Activated CD4-positive, alpha-beta memory T cell treated with anti-CD3 and anti-CD28 coated beads for 36 hours (primary cell): ENCODE data around the gene RAD51B. TPM values are rescaled to one million over a fixed set of nuclear protein-coding genes. Genes with fewer than 3 reads are reported as not detected.
"Not testable (repeated sequence)": the region's sequence is repeated elsewhere in the genome, so short reads cannot be mapped to it uniquely, and the experiment has no call there.

Experiments used
- CTCF ChIA-PET: fragments of 350-600 bp; sonication (Branson Sonifier 250); formaldehyde crosslinking; loops from one replicate; lab custom pipeline; 2021; ENCODE audit warnings: antibody characterized with exemption, inconsistent platforms; lab: Charles Lee
- POLR2A ChIA-PET: fragments of 350-600 bp; sonication (Branson Sonifier 250); formaldehyde crosslinking; loops from one replicate; lab custom pipeline; 2021; ENCODE audit warnings: antibody characterized with exemption; lab: Charles Lee
- DNase-seq: peaks from one replicate; pipeline ENCODE4 v3.0.0-alpha.2; 2020
- H3K27ac Mint-ChIP-seq: one replicate; pipeline ENCODE4 v1.8.0; 2021; ENCODE audit warnings: mixed read lengths
- H3K27me3 Mint-ChIP-seq: one replicate; pipeline ENCODE4 v1.8.0; 2021; ENCODE audit warnings: mixed read lengths
- H3K36me3 Mint-ChIP-seq: one replicate; pipeline ENCODE4 v1.8.0; 2021; ENCODE audit warnings: mixed read lengths
- H3K4me1 Mint-ChIP-seq: one replicate; pipeline ENCODE4 v1.8.0; 2021; ENCODE audit warnings: low read depth, mixed read lengths
- H3K4me3 Mint-ChIP-seq: one replicate; pipeline ENCODE4 v1.8.0; 2021; ENCODE audit warnings: mild to moderate bottlenecking, mixed read lengths
- H3K9me3 Mint-ChIP-seq: one replicate; pipeline ENCODE4 v1.8.0; 2021; ENCODE audit warnings: mixed read lengths
- intact Hi-C: fragments of 100-400 bp; cut with micrococcal nuclease; formaldehyde crosslinking; loops from one replicate; pipeline ENCODE4 v1.15.1; 2023
- total RNA-seq, 2 experiments: library from RNA; stranded (reverse); gene quantifications; one replicate each; pipeline ENCODE4 v1.2.3, GENCODE V29; 2021

The RAD51B gene
- total RNA-seq, 2 experiments from 2014 or later = 32.3 to 34.3 TPM

GRCh38 chr14:68020493-68020892 lies 200.9 kb downstream of the RAD51B start:
- peaks cover 11% of the 10 kb centered on the region for H3K36me3 Mint-ChIP-seq
- ChIA-PET POLR2A (no interaction called here), CTCF (no interaction called here)
- H3K27me3 Mint-ChIP-seq = no peaks in the 10 kb centered on the region
- intact Hi-C loops = no loop called here
- no peaks in the 10 kb centered on the region for H3K4me1 Mint-ChIP-seq
- H3K27ac Mint-ChIP-seq = no peak overlapping the region
- DNase-seq = no peak
- H3K4me3 Mint-ChIP-seq = no peak overlapping the region
- H3K9me3 Mint-ChIP-seq = peaks cover 20% of the 10 kb centered on the region

- H3K27ac Mint-ChIP-seq = no peak overlapping the region
- ChIA-PET POLR2A (no interaction called here), CTCF (no interaction called here)
Observed at GRCh38 chr14:68020999-68021663, 201.6 kb downstream of the RAD51B start.

GRCh38 chr14:68027276-68027675 lies 207.7 kb downstream of the RAD51B start:
- CTCF ChIA-PET = no interaction called here
- H3K9me3 Mint-ChIP-seq = peaks cover 22% of the 10 kb centered on the region

More at GRCh38 chr14:68020999-68021663, 201.6 kb downstream of the RAD51B start:
- peaks cover 11% of the 10 kb centered on the region for H3K36me3 Mint-ChIP-seq
- no peaks in the 10 kb centered on the region for H3K4me1 Mint-ChIP-seq
- no peak overlapping the region for H3K4me3 Mint-ChIP-seq
- H3K9me3 Mint-ChIP-seq = peaks cover 20% of the 10 kb centered on the region
- intact Hi-C loops = no loop called here
- no peak for DNase-seq
- no peaks in the 10 kb centered on the region for H3K27me3 Mint-ChIP-seq

DNA sequence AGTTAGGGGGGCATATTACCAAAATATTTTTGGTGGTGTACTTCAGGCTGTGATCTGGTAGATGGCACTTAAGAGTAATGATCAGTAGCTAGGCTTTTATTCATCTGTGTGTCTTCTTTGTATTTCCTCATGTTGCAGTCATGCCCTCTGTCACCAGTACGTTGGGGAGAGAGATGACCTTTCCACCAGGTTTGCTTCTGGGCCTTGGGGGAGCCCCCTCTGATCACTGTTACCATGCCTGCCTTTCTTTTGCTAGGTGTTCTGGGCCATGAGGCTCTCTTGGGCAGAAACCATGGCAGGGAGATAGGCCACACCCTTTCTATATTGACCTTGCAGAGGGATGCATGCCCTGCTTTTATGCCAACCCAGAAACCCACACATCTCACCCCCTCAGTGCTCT lies 208.5 kb downstream of the RAD51B start:
- intact Hi-C loops = no loop called here
- Mint-ChIP-seq H3K27me3 (no peaks in the 10 kb centered on the region), H3K36me3 (peaks cover 14% of the 10 kb centered on the region), H3K27ac (no peak overlapping the region), H3K9me3 (peaks cover 17% of the 10 kb centered on the region), H3K4me1 (no peaks in the 10 kb centered on the region), H3K4me3 (no peak overlapping the region)
- CTCF ChIA-PET = no interaction called here
- POLR2A ChIA-PET = no interaction called here
- no peak for DNase-seq

More at GRCh38 chr14:68027276-68027675, 207.7 kb downstream of the RAD51B start:
- intact Hi-C loops = no loop called here
- no peak for DNase-seq
- POLR2A ChIA-PET = no interaction called here
- Mint-ChIP-seq H3K27ac (no peak overlapping the region), H3K4me1 (no peaks in the 10 kb centered on the region), H3K27me3 (no peaks in the 10 kb centered on the region), H3K36me3 (peaks cover 17% of the 10 kb centered on the region), H3K4me3 (no peak overlapping the region)

DNA sequence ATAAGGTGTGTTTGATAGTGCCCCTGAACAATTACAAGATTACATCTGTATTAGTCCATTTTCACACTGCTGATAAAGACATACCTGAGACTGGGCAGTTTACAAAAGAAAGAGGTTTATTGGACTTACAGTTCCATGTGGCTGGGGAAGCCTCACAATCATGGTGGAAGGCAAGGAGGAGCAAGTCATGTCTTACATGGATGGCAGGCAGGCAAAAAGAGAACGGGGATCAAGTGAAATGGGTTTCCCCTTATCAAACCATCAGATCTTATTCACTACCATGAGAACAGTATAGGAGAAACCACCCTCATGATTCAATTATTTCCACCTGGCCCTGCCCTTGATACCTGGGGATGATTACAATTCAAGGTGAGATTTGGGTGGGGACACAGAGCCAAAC lies 211.4 kb downstream of the RAD51B start:
- H3K36me3 Mint-ChIP-seq, H3K27me3 Mint-ChIP-seq, H3K9me3 Mint-ChIP-seq, POLR2A ChIA-PET, intact Hi-C loops, H3K4me3 Mint-ChIP-seq, H3K4me1 Mint-ChIP-seq, CTCF ChIA-PET, DNase-seq, H3K27ac Mint-ChIP-seq: not testable (repeated sequence)

DNA sequence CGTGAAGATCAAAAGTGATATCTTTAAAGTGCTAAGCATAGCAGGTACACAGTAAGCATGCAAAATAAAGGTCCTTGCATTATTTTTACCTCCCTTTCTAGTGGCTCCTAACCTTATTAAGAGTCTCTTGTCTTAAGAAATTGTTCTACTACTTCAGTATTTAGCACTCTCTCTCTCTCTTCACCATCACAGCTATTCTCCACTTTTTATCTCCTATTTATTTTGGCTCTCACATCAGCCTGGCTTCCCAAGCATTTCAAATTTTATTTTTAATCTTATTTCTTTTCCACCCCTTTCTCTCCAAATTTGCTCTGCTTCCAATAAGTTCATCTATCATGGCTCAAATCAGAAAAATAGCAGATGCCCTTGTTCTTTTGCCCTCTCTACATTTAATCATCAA lies 212.6 kb downstream of the RAD51B start:
- CTCF ChIA-PET = no interaction called here
- intact Hi-C loops = no loop called here
- H3K27me3 Mint-ChIP-seq = no peaks in the 10 kb centered on the region
- peaks cover 7% of the 10 kb centered on the region for H3K36me3 Mint-ChIP-seq
- POLR2A ChIA-PET = no interaction called here
- no peak for DNase-seq
- no peak overlapping the region for H3K27ac Mint-ChIP-seq
- no peak overlapping the region for H3K4me3 Mint-ChIP-seq
- H3K4me1 Mint-ChIP-seq = no peaks in the 10 kb centered on the region
- peaks cover 8% of the 10 kb centered on the region for H3K9me3 Mint-ChIP-seq

DNA sequence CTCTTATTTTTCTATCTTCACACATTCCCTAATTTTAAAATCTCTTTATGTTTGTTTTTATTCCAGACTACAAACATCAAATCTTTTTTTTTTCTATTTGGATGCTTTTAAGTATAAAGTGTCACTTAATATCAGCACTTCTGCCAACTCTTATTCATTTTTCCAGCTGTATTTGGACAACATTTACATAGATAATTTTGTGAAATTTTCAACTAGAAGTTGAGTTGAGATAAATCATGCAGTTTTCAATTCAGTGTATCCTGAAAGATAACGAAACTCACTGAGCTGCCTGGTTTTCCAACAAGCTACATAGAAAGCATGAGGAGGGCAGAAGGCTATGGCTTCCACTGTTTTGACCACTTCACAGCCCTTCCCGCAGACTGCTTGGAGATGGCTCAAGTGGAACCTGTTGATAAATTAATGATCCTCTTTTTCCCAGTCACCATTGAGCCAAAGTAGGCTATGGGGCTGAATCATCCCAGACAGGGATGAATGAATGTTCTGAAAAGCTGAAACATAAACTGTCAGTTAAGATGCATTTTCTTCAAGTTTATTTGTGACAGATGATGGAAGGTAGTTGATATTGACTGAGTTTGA lies 213.9 kb downstream of the RAD51B start:
- peaks cover 8% of the 10 kb centered on the region for H3K9me3 Mint-ChIP-seq
- POLR2A ChIA-PET = no interaction called here
- no peak overlapping the region for H3K4me3 Mint-ChIP-seq
- CTCF ChIA-PET = no interaction called here
- H3K27ac Mint-ChIP-seq = no peak overlapping the region
- no peaks in the 10 kb centered on the region for H3K27me3 Mint-ChIP-seq
- no peak for DNase-seq
- intact Hi-C loops = no loop called here
- peaks cover 6% of the 10 kb centered on the region for H3K36me3 Mint-ChIP-seq
- no peaks in the 10 kb centered on the region for H3K4me1 Mint-ChIP-seq

DNA sequence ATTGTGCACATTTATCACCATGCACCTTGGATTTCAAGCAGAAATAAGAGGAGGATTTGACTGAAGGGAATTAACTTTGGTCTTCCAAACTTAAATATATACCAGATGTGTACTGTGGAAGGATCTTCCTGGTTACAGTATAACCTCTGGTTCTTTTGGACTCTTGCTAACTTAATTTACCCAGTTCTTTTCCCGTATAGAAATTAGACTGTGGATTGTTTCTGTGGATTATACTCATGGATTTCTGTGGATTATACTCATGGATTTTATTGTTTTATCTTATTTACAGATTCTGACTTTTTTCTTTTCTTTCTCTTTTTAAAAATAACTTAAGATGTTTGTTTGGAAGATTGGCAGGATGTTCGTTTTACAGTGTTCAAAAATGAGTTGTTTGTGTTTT lies 215.3 kb downstream of the RAD51B start:
- CTCF ChIA-PET = no interaction called here
- POLR2A ChIA-PET = no interaction called here
- Mint-ChIP-seq H3K9me3 (peaks cover 8% of the 10 kb centered on the region), H3K27me3 (no peaks in the 10 kb centered on the region), H3K4me1 (no peaks in the 10 kb centered on the region), H3K4me3 (no peak overlapping the region), H3K27ac (no peak overlapping the region), H3K36me3 (peaks cover 6% of the 10 kb centered on the region)
- DNase-seq = no peak
- intact Hi-C loops = no loop called here

DNA sequence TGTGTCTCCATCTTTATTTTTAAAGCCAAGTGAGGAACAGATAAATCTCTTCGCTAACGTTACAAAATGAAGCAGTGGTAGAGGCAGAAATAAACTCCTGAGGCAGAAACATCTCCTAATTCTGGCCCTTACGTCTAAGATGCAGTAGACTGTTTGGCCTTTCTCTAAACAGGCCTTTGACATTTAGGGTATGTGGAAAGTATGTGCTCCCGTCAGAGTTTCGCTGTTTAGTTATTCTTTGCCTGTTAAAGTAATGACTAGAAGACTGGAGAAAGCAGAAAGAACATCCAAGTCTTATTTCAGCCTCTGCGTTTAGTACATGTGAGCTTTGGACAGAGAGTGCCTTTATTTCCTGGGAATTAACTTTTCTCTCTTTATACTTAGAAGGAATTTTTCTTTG lies 216.6 kb downstream of the RAD51B start:
- ChIA-PET CTCF (no interaction called here), POLR2A (no interaction called here)
- Mint-ChIP-seq H3K27ac (no peak overlapping the region), H3K9me3 (no peaks in the 10 kb centered on the region), H3K27me3 (no peaks in the 10 kb centered on the region), H3K4me3 (no peak overlapping the region), H3K36me3 (peaks cover under 1% of the 10 kb centered on the region), H3K4me1 (no peaks in the 10 kb centered on the region)
- intact Hi-C loops = no loop called here
- no peak for DNase-seq

GRCh38 chr14:68039593-68039992 lies 220.0 kb downstream of the RAD51B start:
- POLR2A ChIA-PET = no interaction called here
- H3K36me3 Mint-ChIP-seq = no peaks in the 10 kb centered on the region
- H3K4me1 Mint-ChIP-seq = no peaks in the 10 kb centered on the region
- no peak for DNase-seq
- no peaks in the 10 kb centered on the region for H3K27me3 Mint-ChIP-seq
- H3K4me3 Mint-ChIP-seq = no peak overlapping the region
- CTCF ChIA-PET = interaction anchor here (0.6 kb wide), 1 partner anchor 232 kb away, joined by 3 read pairs; no protein-coding TSS in a partner anchor
- no peak overlapping the region for H3K27ac Mint-ChIP-seq
- no peaks in the 10 kb centered on the region for H3K9me3 Mint-ChIP-seq
- intact Hi-C loops = no loop called here

- intact Hi-C loops = no loop called here
- Mint-ChIP-seq H3K9me3 (no peaks in the 10 kb centered on the region), H3K4me1 (no peaks in the 10 kb centered on the region), H3K4me3 (no peak overlapping the region), H3K27me3 (no peaks in the 10 kb centered on the region), H3K36me3 (no peaks in the 10 kb centered on the region), H3K27ac (no peak overlapping the region)
- DNase-seq = no peak
- POLR2A ChIA-PET = no interaction called here
- CTCF ChIA-PET = no interaction called here
Observed at GRCh38 chr14:68040633-68041369, 221.2 kb downstream of the RAD51B start.

DNA sequence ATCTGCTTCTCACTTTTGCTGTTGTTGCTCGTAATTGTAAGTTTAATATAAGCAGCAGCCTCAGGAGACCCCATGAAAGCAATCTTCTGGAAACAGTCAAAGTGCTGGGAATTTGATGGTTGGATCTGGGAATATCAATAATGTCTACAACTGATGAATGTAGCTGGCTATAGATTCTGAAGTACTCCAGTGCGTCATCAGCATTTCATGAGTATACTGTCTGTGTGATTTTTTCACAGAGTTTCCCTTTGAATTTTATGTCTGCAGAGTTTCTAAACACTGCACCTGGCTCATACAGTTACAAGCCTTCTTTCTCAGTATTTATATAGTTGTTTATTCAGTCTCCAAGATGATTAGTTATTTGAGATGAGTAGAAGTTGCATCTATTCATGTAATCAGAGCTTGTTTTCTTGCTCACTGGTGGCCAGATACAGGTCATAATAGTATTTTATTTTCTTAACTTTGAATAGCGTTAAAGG lies 222.3 kb downstream of the RAD51B start:
- H3K4me3 Mint-ChIP-seq = no peak overlapping the region
- no peaks in the 10 kb centered on the region for H3K27me3 Mint-ChIP-seq
- ChIA-PET CTCF (interaction anchor here (0.7 kb wide), 1 partner anchor 272 kb away, joined by 3 read pairs; no protein-coding TSS in a partner anchor), POLR2A (no interaction called here)
- H3K27ac Mint-ChIP-seq = no peak overlapping the region
- intact Hi-C loops = no loop called here
- no peaks in the 10 kb centered on the region for H3K4me1 Mint-ChIP-seq
- no peak for DNase-seq
- no peaks in the 10 kb centered on the region for H3K36me3 Mint-ChIP-seq
- no peaks in the 10 kb centered on the region for H3K9me3 Mint-ChIP-seq
